Glutamatergic neuron (in vitro differentiated cells): Measurements from ENCODE around the gene ENTR1. TPM values are rescaled to one million over a fixed set of nuclear protein-coding genes. Genes with fewer than 3 reads are reported as not detected.
A peak's percentile ranks its signal among the peaks of the same experiment; 100 is the strongest.

Source experiments
- DNase-seq: peaks from one replicate; pipeline ENCODE4 v3.0.0; 2022
- H3K27ac Mint-ChIP-seq: one replicate; pipeline ENCODE4 v1.8.0; 2020; ENCODE audit warnings: mild to moderate bottlenecking, mixed read lengths, inconsistent platforms; ENCODE audit not compliant: unreplicated experiment
- H3K27me3 Mint-ChIP-seq: one replicate; pipeline ENCODE4 v1.8.0; 2020; ENCODE audit warnings: mild to moderate bottlenecking, moderate library complexity, mixed read lengths, inconsistent platforms; ENCODE audit not compliant: unreplicated experiment
- H3K36me3 Mint-ChIP-seq: one replicate; pipeline ENCODE4 v1.8.0; 2020; ENCODE audit warnings: mild to moderate bottlenecking, mixed read lengths, inconsistent platforms; ENCODE audit not compliant: unreplicated experiment
- H3K4me1 Mint-ChIP-seq: one replicate; pipeline ENCODE4 v1.8.0; 2020; ENCODE audit warnings: mild to moderate bottlenecking, low read depth, mixed read lengths, inconsistent platforms; ENCODE audit not compliant: unreplicated experiment
- H3K4me3 Mint-ChIP-seq: one replicate; pipeline ENCODE4 v1.8.0; 2020; ENCODE audit warnings: mild to moderate bottlenecking, mixed read lengths, inconsistent platforms; ENCODE audit not compliant: unreplicated experiment
- H3K9me3 Mint-ChIP-seq: one replicate; pipeline ENCODE4 v1.8.0; 2020; ENCODE audit warnings: mild to moderate bottlenecking, moderate library complexity, mixed read lengths, inconsistent platforms; ENCODE audit not compliant: unreplicated experiment
- total RNA-seq: library from RNA; stranded (reverse); fragmentation: NEBNext Ultra II Directional; extraction: Animal tissue kit (Norgen Biotek cat#: 25700); gene quantifications from one replicate; pipeline ENCODE4 v1.2.1, GENCODE V29; 2021; ENCODE audit not compliant: unreplicated experiment
- TF ChIP-seq, protein P1 (sequence below): fragments of 200-600 bp; sonication (generic); IDR thresholded peaks from one replicate; pipeline ENCODE4 v1.5.0; 2021; ENCODE audit not compliant: partially characterized antibody, unreplicated experiment

ENTR1 gene
- total RNA-seq, 1 donor from 2014 or later = 61.2 TPM

GRCh38 chr9:136401173-136401922 is 9.1 kb downstream of the ENTR1 start:
- Mint-ChIP-seq H3K9me3 (peaks cover 5% of the 10 kb centered on the region), H3K4me1 (peaks cover 3% of the 10 kb centered on the region), H3K27ac (no peak overlapping the region), H3K4me3 (no peak overlapping the region), H3K27me3 (peaks cover 10% of the 10 kb centered on the region), H3K36me3 (no peaks in the 10 kb centered on the region)
- TF ChIP-seq, protein P1, sequence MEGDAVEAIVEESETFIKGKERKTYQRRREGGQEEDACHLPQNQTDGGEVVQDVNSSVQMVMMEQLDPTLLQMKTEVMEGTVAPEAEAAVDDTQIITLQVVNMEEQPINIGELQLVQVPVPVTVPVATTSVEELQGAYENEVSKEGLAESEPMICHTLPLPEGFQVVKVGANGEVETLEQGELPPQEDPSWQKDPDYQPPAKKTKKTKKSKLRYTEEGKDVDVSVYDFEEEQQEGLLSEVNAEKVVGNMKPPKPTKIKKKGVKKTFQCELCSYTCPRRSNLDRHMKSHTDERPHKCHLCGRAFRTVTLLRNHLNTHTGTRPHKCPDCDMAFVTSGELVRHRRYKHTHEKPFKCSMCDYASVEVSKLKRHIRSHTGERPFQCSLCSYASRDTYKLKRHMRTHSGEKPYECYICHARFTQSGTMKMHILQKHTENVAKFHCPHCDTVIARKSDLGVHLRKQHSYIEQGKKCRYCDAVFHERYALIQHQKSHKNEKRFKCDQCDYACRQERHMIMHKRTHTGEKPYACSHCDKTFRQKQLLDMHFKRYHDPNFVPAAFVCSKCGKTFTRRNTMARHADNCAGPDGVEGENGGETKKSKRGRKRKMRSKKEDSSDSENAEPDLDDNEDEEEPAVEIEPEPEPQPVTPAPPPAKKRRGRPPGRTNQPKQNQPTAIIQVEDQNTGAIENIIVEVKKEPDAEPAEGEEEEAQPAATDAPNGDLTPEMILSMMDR = no peak
- DNase-seq = no peak

GRCh38 chr9:136400038-136400834 is 10.2 kb downstream of the ENTR1 start, which contains the start of gene SNAPC4:
Gene SNAPC4, minus strand, starts transcription at chr9:136400170. Its CDS starts 1,742 bp downstream, at chr9:136398428.
- Mint-ChIP-seq H3K4me1 (peaks cover 3% of the 10 kb centered on the region), H3K36me3 (no peaks in the 10 kb centered on the region), H3K27ac (peak within 1 kb of the TSS; percentile 83), H3K4me3 (peak within 1 kb of the TSS; percentile 91), H3K27me3 (peaks cover 10% of the 10 kb centered on the region), H3K9me3 (peaks cover 5% of the 10 kb centered on the region)
- DNase-seq = peak; percentile 92
- TF ChIP-seq, protein P1 = peak; percentile 83

DNA sequence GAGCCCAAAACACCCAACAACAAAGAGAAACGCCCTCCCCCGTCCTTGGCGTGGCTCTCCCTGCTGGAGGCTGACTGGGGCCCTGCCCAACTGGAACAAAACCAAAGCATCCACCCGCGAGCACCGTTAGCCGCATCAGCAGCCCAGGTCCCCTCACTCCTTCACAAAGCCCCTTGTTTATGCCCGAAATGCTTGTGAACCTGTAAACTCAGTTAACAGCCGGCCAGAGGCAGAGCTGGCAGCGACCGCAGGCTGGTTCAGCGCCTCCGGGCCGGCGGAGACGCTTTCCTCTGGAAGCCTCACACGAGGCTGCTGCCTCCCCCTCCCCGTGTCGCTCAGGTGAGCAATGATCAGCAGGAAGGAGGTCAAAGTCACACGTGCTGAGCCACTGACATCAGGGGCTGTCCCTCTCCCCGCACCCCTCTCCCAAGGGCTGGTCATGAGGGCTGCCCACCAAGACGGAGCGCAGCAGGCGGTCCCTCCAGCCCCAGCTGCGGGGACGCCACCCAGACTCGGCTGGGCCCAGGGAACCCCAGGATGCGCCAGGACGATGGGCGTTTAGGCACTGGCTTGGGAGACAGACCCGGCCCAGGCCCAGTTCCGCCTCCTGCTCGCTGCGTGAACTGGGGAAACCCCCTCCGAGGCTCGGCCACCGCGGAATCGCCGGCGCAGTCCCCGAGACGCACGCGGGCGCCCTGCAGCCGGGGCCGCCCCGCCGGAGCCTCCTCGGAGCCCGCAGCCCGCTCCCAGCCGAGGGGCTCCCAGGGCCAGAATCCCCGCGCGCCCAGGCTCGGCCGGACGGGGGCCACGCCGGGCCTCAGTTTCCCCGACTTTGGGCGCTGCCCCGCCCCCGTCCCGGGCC is 11.0 kb downstream of the ENTR1 start:
- Mint-ChIP-seq H3K36me3 (no peaks in the 10 kb centered on the region), H3K9me3 (peaks cover 5% of the 10 kb centered on the region), H3K4me3 (peak overlapping the region; percentile 91), H3K27me3 (peaks cover 10% of the 10 kb centered on the region), H3K27ac (peak overlapping the region; percentile 83), H3K4me1 (peaks cover 3% of the 10 kb centered on the region)
- DNase-seq = no peak
- TF ChIP-seq, protein P1 = no peak

DNA sequence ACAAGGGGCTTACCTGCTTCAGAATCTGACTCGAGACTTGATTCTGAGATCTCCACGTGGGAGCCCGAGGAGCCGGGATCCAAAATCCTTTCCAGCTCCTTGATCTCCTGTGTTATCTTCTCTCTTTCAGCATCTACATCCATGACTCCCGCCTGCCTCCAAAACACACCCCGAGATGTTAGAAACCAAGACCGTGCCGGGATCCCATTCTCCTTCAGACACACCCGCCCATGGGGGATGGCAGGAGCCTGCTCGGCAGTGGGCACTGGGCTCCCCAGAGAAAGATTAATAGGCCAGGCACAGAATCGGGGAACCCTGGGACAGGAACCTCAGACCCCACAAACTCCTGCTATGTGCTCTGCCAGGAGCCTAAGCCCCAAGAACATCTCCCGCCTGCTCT is 12.1 kb downstream of the ENTR1 start:
- peaks cover 5% of the 10 kb centered on the region for H3K9me3 Mint-ChIP-seq
- no peak for DNase-seq
- H3K4me3 Mint-ChIP-seq = peak overlapping the region; percentile 91
- H3K36me3 Mint-ChIP-seq = no peaks in the 10 kb centered on the region
- H3K27me3 Mint-ChIP-seq = peaks cover 10% of the 10 kb centered on the region
- H3K4me1 Mint-ChIP-seq = peaks cover 3% of the 10 kb centered on the region
- TF ChIP-seq, protein P1 = no peak
- H3K27ac Mint-ChIP-seq = peak overlapping the region; percentile 1
